ENCODE measurements around the gene SMIM28.
"Not testable (repeated sequence)": the region's sequence is repeated elsewhere in the genome, so short reads cannot be mapped to it uniquely, and the experiment has no call there.

The SMIM28 gene

DNA sequence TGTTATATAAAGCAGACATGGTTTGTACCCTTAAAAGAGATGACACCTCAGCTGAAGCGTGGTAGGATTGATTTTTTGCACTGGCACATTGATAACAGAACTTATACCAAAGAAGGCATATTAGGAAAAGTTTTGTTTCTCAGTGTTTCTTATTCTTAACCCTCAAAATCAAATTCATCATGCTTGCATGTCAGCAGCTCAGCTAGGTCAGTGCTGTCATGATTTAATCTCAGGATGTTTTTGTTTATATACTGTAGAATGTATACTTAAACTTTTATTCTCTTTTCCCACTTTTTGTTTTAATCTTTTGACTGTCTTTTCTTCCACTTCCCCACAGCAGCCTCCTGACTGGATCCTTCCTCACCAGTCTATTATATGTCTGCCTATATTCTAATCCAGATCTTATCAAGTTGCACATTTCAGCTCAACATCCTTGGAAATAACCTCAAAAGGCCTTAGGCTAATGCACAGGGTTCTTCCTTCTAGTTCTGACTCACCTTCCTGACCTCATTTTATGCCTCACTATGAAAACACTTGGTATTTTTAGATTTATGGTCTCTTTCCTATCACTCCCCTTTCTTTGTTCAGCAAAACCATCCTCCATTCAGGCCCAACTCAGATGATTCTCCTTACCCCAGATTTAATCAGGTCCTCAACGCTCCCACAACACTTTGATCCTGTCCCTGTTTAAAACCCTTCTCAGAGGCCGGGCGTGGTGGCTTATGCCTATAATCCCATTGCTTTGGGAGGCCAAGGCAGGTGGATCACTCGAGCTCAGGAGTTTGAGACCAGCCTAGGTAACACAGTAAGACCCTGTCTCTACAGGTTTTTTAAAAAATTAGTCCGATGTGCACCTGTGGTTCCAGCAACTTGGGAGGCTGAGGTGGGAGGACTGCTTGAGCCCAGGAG, 33.5 kb downstream of the SMIM28 start:
- Mint-ChIP-seq H3K9me3 (no peaks in the 10 kb centered on the region), H3K27ac (peak overlapping the region; percentile 84 to 86), H3K4me1 (peaks cover 25% of the 10 kb centered on the region), H3K4me3 (peak overlapping the region; percentile 3 to 71), H3K27me3 (no peaks in the 10 kb centered on the region)
- ATAC-seq, result peak; percentile 90
- DNase-seq, result no peak

DNA sequence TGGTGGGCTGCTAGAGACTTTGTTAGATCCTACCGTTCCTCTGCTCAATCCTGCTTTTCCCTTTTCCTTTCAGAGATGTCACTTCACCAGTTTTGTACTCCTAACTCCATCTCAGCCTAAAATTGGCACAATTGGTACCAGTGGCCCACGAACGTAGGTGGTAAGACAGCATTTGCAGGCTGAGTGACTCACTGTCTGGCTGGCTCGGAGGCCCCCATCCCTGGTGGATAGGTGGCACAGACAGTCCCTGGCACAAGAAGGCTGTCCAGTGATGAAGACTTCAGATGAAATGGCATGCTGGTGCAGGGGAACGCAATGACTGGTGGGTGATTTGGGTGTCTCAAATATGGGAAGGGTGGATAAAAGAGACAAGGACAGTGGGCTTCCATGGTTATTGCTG, 37.4 kb downstream of the SMIM28 start:
- ATAC-seq (no peak), DNase-seq (no peak)
- Mint-ChIP-seq H3K4me3 (no peak overlapping the region), H3K27ac (no peak overlapping the region), H3K4me1 (peaks cover 16% of the 10 kb centered on the region), H3K9me3 (peaks cover 0 to 5% of the 10 kb centered on the region in 2 donors), H3K27me3 (no peaks in the 10 kb centered on the region)

DNA sequence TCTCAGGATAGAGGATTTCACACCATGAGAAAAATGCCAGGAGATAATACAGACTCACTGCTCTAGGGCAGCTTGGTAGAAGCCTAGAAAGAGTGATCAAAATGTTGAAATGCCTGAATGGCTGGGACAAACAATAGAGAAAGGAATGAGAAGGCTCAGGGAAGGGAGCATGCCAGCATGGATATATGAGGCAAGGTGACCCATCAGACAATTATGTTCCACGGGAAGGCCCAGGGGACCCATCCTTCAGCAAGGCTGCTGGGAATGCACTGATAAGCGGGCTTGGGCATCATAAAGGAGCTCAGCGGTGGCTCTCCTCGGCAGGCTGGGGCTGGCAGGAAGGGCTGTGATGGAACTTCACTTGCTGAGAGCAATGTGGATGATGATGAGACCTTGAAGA, 38.5 kb downstream of the SMIM28 start:
- H3K4me1 Mint-ChIP-seq, result peaks cover 7% of the 10 kb centered on the region
- H3K27ac Mint-ChIP-seq, result peak overlapping the region in 1 of 2 donors; percentile 55
- ATAC-seq, result no peak
- H3K27me3 Mint-ChIP-seq, result no peaks in the 10 kb centered on the region
- H3K9me3 Mint-ChIP-seq, result peaks cover 0 to 5% of the 10 kb centered on the region in 2 donors
- H3K4me3 Mint-ChIP-seq, result no peak overlapping the region
- DNase-seq, result no peak

DNA sequence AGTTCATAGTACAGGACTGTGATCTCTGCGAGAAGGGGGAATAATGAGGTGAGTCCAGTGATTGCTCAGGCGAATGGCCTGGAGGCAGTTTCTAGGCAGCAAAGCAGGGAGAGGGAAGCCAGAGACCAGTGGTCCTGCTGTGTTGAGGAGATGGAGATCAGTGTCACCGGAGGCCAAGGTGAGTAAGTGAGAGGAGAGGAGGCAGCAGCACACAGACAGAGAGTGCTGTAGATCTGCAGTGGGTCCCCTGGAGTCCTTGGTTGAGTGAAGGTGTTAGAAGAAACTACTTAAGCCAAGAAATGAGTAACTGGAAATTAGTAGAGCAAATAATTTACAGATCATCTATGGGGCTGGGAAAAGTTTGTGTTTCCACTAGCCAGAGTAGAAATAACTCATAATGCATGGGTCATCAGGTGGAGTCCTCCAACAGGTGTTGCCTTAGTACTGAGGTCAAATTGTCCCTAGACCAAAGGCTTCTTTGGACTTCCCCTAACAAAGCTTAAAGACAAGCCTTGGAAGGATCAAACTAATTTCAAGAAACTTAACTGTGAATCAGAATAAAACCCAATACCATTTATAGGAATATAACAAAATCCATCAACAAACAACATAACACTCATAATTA, 39.9 kb downstream of the SMIM28 start:
- Mint-ChIP-seq H3K9me3 (peaks cover 0 to 5% of the 10 kb centered on the region in 2 donors), H3K4me3 (peak overlapping the region in 1 of 2 donors; percentile 13), H3K27ac (peak overlapping the region in 1 of 2 donors; percentile 77), H3K4me1 (no peaks in the 10 kb centered on the region), H3K27me3 (no peaks in the 10 kb centered on the region)
- DNase-seq, result no peak
- peak; percentile 71 for ATAC-seq

DNA sequence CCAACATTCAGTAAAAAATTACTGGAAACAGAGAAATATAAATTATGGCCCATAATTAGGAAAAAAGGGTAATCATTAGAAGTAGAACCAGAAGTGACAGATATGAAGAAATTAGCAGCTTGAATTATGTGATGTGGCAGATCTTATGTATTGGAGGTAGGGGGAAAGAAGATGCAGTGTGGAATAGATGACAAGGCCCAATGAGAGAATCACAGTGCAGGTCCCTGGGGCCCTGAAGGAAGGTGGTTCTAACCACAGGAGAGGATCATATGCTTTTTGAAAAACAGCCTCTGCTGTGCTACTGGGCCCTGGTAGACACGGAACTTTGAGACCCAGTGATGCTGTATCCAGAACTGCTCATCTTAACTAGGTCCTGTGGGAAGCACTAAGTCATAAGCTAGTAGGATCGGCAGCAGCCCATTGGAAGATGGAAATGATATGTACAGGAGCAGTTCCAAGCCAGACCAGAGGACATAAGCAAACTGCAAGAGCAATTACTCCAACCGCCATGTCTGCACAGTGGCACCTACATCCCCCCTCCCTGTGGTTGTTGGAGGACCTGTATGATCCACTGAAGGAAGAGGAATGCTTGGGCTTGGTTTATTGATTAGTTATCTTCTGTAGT, 40.5 kb downstream of the SMIM28 start:
- H3K27ac Mint-ChIP-seq, result peak overlapping the region in 1 of 2 donors; percentile 0
- ATAC-seq (peak; percentile 52), DNase-seq (no peak)
- no peak overlapping the region for H3K4me3 Mint-ChIP-seq
- peaks cover 3% of the 10 kb centered on the region for H3K4me1 Mint-ChIP-seq
- peaks cover 0 to 5% of the 10 kb centered on the region in 2 donors for H3K9me3 Mint-ChIP-seq
- no peaks in the 10 kb centered on the region for H3K27me3 Mint-ChIP-seq

DNA sequence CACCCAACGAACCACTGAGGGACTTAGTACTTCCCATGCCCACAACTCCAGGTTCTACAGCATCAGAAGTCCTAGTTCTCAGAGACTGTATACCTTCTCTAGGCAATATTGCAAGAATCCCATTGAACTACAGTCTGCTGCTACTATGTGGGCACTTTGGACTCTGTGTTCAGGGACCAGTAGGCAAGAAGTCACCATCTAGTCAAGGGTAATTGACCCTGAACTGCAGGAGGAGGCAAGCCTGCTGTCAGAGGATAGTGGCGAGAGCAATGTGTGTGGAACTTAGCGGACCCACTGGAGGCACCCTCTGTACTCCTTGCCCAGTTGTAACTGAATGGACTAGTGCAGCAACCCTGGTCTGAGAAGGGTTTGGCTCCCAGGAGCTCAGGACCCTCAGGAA, 42.1 kb downstream of the SMIM28 start:
- Mint-ChIP-seq H3K27ac (no peak overlapping the region), H3K27me3 (no peaks in the 10 kb centered on the region), H3K9me3 (peaks cover 0 to 5% of the 10 kb centered on the region in 2 donors), H3K4me1 (peaks cover 6% of the 10 kb centered on the region), H3K4me3 (no peak overlapping the region)
- ATAC-seq, result no peak
- DNase-seq, result no peak

DNA sequence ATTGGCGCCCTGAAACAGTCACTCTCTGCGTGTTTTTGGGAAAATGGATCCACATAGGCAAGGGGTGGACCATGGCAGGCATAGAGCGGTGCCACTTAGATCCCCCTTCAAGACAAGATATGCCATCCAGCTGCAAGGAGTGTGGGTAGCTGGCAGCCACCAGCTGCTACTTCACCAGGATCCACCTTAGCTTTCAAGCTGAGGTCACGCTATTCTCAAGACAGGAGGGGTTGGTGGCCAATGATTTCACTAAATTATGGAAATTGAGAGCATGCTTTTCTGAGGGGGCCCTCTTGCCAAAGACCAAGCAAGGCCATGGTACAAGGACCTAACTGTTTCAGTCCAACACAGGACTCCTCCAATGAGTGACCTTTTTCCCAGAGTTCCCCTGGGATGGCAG, 42.7 kb downstream of the SMIM28 start:
- Mint-ChIP-seq H3K4me1 (peaks cover 6% of the 10 kb centered on the region), H3K27ac (peak overlapping the region in 1 of 2 donors; percentile 49), H3K4me3 (no peak overlapping the region), H3K27me3 (no peaks in the 10 kb centered on the region), H3K9me3 (peaks cover 0 to 5% of the 10 kb centered on the region in 2 donors)
- DNase-seq (no peak), ATAC-seq (no peak)

DNA sequence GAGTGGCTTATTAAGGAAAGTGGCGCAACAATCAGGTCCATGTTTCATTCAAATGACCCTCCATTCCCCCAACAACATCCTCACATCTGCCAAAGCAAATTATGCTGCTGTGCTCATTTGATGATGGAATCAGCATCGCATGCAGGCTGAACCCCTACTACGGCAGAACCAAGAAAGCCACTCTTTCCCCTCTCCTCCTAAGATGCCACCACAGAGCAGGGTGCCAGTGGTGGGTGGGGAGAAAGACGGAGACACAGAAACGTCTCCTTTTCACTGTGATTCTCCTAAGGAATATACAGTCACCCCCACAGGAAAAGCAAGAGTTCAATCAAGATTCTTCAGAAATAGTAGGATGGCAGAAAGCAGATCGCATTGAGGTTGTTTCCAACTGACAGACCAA, 43.4 kb downstream of the SMIM28 start:
- Mint-ChIP-seq H3K4me3 (no peak overlapping the region), H3K27ac (no peak overlapping the region)
- no peak for ATAC-seq

DNA sequence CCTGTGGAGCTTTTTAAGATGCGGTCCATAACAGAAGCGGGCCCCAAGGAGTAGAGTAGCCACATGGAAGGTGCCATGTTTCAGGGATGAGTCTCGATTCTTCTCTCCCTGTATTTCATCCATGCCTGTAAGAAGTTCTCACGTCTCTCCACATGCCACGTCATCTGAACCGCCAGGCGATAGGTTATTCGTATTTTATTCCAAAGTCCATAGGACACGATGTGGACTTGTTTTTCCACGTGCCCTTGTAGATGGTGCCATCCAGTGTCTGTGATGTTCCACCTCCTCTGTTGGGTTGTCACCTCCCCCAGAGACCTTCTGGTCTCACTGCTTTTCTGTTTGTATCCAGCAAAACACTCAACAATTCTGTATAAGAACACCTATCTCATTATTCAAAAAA, 43.9 kb downstream of the SMIM28 start:
- H3K27me3 Mint-ChIP-seq, result no peaks in the 10 kb centered on the region
- ATAC-seq, result no peak
- H3K27ac Mint-ChIP-seq, result no peak overlapping the region
- DNase-seq, result no peak
- H3K4me1 Mint-ChIP-seq, result peaks cover 6% of the 10 kb centered on the region
- H3K4me3 Mint-ChIP-seq, result no peak overlapping the region
- H3K9me3 Mint-ChIP-seq, result peaks cover 0 to 5% of the 10 kb centered on the region in 2 donors

More for the DNA sequence above, 43.4 kb downstream of the SMIM28 start:
- peaks cover 0 to 5% of the 10 kb centered on the region in 2 donors for H3K9me3 Mint-ChIP-seq
- peaks cover 6% of the 10 kb centered on the region for H3K4me1 Mint-ChIP-seq
- no peak for DNase-seq
- H3K27me3 Mint-ChIP-seq, result no peaks in the 10 kb centered on the region

DNA sequence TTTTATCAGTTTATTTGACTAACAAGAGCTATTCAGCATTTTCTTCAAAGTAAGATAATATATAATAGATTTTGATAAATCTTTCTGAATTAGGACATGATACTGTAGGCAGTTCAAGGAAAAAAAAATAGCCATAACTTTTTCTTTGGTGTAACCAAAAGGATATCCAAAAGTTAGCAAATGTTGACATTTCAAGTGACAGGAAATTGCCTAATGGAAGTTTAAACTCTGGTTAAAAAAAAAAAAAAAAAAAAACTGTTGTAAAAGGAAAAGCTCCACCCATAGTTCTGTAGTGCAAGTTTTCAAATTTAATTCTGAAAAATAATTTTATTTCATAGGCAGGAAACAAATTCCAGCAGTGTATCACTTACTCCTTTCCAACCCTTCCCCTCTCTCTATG, 45.2 kb downstream of the SMIM28 start:
- H3K27ac Mint-ChIP-seq, result no peak overlapping the region
- peaks cover 6% of the 10 kb centered on the region for H3K4me1 Mint-ChIP-seq
- H3K4me3 Mint-ChIP-seq, result no peak overlapping the region
- no peaks in the 10 kb centered on the region for H3K27me3 Mint-ChIP-seq
- DNase-seq (no peak), ATAC-seq (no peak)
- H3K9me3 Mint-ChIP-seq, result peaks cover 0 to 5% of the 10 kb centered on the region in 2 donors

DNA sequence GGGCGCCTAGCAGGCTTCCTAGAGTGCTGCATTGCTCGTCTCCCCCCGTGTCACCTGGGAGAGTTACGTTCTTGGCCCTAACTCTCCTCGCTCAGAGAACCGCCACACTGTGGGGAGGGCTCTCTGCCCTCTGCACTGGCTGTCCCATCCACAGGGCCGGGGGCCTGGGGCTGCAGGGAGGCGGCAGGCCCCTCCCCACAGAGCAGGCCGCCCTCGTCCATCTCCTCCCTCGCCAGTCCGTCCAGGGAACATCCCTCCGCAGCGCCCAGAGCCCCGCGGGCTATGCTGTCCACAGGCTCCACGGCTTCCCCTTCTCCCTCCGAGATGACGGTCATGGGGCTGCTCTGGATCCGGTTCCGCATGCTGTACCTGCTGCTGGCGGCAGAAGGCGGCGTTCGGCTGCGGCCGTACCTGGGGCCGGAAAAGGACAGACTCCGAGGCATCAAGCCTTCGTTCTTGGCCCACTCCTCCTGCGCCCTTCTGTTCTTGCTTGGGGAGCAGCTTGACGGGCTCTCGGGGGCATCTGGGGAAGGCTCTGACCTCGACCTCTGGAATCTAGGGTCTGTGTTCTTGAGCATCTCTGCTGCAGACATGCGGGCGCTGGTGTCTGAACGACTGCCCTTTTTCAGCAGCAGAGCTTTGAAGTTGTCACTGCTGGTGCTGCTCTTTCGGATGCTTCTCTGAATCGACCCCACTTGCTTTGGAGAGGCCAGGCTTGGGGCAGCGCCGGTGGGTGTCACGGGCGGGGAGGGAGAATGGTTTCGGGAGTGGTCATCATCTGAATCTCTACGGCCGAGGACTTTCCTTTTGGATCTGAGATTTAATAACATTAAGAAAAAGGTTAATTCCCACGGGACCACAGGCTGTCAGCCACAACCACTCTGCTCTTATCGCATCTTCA, 46.5 kb downstream of the SMIM28 start:
- Mint-ChIP-seq H3K27ac (no peak overlapping the region), H3K4me3 (no peak overlapping the region), H3K9me3 (no peaks in the 10 kb centered on the region), H3K4me1 (peaks cover 8% of the 10 kb centered on the region), H3K27me3 (peaks cover 2% of the 10 kb centered on the region)
- ATAC-seq, result peak; percentile 30
- no peak for DNase-seq

DNA sequence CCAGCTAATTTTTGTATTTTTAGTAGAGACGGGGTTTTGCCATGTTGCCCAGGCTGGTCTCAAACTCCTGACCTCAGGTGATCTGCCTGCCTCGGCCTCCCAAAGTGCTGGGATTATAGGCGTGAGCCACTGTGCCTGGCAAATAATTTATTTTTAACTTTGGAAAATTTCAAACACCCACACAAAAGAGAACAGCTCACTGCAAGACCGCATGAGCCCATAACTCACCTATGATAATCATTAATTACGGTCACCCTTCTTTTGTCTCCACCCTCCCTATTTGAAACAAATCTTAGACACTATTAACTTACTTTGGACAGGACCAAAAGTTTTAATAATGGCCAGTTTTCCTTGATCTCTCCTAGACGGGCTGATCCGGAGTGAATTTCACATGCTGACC, 47.6 kb downstream of the SMIM28 start:
- H3K27me3 Mint-ChIP-seq, H3K9me3 Mint-ChIP-seq, H3K4me3 Mint-ChIP-seq, H3K27ac Mint-ChIP-seq, ATAC-seq, DNase-seq: not testable (repeated sequence)
- peaks cover 11% of the 10 kb centered on the region for H3K4me1 Mint-ChIP-seq

DNA sequence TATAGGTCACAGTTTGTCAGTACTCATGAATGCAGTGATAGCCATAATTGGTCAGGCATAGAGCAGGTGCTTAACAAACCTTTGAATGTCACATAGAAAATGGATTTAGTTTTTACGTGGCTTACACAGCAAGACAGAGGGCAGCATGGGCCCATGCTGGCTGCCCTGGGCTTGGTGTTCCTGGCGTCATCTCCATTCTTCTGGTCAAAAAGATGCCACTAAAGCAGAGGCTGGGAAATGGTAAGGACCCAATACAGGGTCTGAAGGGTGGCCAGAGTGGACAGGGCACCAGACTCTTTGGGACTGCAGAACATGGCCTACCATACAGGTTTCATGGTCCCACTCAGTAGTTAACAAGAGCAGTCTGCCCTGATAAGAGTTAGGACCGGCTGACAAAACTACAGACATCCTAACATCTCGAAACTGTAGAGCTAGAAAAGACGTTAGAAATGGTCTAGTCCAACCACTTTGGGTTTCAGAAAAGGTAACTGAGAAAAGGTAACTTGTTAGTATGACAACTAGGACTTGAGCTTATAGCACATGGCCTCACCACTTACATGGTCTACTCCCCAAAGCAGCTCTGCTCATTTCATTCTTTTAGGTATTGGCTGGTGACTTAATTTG, 48.9 kb downstream of the SMIM28 start:
- peaks cover 14% of the 10 kb centered on the region for H3K27me3 Mint-ChIP-seq
- ATAC-seq (no peak), DNase-seq (no peak)
- no peak overlapping the region for H3K4me3 Mint-ChIP-seq
- H3K4me1 Mint-ChIP-seq, result peaks cover 11% of the 10 kb centered on the region
- H3K27ac Mint-ChIP-seq, result no peak overlapping the region
- no peaks in the 10 kb centered on the region for H3K9me3 Mint-ChIP-seq

DNA sequence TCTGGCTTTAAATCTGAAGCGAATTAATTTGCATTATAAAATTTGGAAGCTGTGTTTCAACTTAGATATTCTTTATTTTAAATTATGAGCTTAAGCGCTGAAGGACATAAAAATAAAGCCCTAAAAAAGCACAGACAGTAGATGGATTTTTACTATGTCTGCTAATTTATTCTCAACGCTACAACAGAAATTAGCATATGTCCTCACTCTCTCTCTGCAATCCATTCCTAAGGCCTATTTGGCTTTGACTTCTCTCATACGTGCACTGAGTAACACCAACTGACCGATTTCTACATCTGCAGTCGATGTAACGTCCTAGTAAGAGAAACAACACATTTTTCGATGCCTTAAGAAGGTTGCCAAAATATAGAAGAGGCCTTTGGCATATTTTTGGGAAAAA, 50.0 kb downstream of the SMIM28 start:
- no peak for DNase-seq
- Mint-ChIP-seq H3K4me3 (no peak overlapping the region), H3K27ac (no peak overlapping the region), H3K9me3 (no peaks in the 10 kb centered on the region), H3K27me3 (peaks cover 14% of the 10 kb centered on the region), H3K4me1 (peaks cover 11% of the 10 kb centered on the region)
- ATAC-seq, result no peak

All from stimulated activated naive CD8-positive, alpha-beta T cell treated with anti-CD3 and anti-CD28 coated beads, Interleukin-15, amount 100 ng/mL, for 72 hours (primary cell).